GM18867 (cell line): ENCODE data around the gene NLGN4Y.

ENCODE experiments used
- ATAC-seq: cut with Tn5 transposase; IDR thresholded peaks from one replicate; pipeline ENCODE4 v1.9.1; 2021; ENCODE audit warnings: mild to moderate bottlenecking, moderate library complexity; ENCODE audit not compliant: unreplicated experiment

The NLGN4Y gene

DNA sequence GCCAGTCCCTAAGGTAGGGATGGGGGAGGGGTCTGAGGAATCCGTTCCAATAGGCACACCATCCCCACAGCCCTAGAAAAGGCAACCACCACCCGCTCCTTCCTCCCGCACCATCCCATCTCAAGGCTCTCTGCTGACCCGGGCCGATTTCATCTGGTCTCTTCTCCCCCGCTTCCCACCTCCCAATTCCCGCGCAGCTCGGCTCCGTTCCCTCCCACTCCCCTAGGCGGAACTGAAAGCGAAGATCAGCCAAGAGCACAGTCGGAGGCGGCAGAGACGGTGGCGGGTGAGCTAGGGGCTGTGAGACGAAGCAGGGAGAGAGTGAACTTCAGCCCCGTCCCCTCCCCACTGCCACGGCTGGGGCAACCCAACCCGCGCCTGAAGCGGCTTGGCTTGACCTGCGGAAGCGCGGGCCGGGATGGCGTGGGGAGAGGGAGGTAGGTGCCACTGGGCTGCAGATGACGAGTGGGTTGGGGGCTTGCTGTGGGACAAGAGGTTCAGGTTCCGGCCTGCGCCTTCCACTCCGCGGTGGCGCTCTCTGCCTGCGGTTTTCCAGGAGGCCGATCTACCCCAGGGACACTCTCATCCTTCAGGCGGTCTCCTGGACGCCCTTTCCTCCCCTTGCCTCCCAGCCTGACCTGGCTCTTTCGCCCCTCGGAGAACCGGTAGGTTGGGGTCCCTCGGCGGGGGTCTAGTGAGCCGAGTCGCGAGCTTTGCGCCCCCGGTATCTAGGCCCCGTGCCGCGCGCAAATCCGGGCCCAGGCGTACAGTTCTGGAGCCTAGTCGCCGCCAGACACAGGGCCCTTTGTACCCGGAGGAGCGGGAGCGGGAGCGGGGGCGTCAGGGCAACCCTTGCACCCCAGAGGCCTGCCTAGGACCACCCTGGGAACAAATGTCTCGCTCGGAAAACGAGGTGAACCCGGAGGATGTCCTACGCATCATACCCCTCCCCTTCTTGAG lies at the start of gene NLGN4Y:
NLGN4Y (plus strand) TSS at position 258 of the 960 bp plus-strand sequence. CDS start 97,591 bp downstream, outside the sequence.
- no peak for ATAC-seq

DNA sequence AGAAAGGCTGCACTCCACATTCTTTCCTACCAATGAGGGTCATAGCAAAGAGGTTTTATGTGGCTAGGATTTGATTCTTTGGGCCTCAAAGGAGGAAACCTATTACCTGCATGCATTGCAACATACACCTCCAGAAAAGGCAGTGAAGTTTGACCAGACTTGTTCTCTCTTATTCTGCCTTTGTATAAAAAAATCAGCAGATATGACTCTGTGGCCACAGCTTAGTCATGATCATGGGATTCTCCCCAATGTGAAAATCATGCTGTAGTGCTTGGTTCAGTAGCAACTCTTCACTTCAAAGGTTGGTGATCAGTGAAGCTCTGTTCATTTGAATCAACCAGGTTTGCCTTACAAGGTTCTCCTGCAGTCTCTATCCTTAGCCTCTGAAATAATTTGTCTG lies 38.4 kb upstream of the NLGN4Y start:
- ATAC-seq = no peak

DNA sequence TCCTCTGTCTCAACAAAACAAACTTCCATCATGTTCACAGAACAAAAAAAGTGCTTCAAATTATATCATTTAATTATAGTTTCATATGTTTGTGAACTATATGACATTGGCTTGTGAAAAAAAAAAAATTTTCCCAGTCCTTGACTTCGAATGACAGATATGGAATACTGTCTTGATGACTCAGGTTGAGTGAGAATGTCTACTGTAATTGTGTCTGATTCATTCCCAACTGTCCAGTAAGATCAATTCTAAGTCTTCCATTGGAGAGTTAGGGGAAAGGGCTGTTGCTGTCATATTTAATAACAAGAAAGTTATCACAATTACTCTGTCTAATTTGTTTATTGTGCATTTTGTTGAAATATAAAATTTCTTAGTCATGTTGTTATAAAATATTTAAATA lies 34.1 kb upstream of the NLGN4Y start:
- ATAC-seq = no peak

DNA sequence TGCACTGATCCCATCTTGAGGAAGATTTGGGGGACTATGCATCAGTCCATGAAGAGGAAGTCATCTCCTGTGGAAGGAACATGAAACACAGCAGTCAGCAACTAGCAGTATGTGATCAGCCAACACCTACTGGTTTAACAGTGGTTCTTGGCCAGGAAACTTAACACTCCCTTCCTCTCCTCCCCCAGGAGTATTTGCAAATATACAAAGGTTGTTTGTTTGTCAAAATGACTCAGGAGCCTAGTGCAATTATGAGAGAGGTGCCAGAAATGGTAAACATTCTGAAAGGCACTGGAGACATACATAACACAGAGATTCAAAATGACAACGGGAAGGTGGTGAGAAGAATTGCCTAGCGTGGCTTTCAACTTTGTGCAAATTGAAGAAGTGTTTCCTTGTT lies 26.3 kb upstream of the NLGN4Y start:
- no peak for ATAC-seq

DNA sequence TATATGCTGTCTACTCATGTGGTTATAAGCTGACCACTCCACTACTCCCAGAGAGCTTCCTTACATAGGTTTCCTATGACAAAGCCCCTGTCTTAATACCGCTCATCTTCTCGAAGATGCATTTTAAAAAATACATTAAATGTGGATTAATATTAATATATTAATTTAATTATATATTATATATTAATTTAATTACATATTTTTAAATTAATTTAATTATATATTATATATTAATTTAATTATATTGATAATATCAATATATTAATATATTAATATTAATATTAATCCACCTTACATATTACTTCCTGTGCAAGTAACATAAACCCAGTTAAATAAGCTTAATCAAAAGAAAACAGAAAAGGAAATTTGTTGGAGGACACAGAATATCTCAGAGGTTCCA lies 19.7 kb upstream of the NLGN4Y start:
- ATAC-seq = no peak

DNA sequence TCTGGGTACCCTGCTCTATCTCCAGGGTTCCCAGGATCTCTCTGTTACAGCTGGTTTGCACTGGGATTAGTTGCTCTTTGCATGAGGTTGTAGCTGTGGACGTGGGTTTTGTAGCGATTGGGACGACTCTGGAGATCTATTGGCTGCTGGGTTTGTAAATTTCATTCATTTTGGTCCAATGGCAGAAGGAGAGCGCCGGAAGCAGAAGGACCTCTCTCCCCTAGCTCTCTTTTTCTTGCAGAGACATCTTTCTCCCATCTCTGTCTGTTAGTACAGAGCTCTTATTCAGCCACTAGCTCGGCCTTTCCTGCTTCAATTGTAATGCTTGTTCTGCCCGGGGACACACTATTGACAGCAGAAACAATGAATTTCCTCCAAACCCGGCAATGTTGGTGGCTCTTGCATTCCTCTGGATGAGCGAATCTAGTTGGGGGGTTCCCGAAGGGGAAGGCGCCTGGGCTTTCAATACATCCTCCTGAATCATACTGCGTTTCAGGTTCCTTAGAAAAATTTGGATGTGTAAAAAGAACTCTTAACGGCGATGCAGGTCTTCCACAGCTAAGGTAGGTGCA lies 1.9 kb upstream of the NLGN4Y start:
- ATAC-seq = no peak

DNA sequence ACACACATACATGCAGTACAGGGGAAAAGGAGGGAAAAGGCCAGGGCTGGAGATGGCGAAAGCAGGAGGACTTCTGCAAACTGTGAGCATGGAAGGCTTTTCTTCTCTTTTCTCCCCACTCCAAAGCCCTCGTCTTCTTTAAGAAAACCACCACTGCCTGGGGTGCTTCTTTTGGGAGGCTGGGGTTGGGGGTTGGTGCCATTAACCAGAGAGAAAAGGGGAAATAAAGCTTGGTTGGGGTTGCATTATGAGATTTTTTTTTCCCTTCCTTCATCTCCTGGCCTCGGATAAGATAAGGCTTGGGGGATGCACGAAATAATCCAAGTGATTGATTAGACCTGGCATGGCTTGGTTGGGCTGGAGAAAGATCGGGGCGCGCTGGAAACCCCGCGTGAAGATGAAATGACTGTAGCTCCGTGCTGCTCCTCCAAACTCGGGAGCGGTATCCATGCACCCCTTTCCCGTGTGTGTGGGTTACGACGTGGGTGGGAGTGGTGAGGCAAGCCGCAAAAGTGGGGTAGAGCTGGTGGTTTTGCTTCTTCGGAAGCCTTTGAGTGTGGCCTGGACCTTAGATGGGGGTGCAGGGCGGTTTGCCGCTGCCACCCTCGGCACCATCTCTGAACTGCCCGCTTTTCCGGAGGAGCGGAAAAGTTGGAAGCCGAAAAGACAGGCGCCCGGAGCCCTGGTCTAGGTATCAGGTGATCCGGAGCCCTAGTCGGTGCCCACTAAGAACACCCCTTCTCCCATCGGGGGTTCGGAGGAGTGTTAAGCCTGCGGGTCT lies 648 bp upstream of the NLGN4Y start:
- ATAC-seq = no peak

DNA sequence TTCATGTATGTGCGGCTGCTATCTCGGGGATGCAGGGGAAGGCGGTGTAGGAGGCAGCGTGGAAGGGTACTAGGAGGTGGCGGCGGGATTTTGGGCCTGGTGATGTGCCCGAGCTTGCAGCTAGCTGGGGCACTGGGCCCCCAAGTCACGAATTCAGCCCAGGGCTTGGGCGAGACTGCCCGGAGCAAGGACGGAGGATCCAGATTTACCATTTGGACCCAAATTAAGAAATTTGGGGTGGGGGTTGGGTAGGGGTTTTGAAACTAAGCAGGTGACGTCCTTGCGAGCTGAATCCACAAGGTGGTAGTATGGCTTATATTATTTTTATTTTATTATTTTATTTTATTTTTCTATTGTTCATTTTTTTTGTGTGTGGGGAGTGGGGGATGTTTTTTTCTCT lies 986 bp downstream of the NLGN4Y start:
- ATAC-seq = no peak

DNA sequence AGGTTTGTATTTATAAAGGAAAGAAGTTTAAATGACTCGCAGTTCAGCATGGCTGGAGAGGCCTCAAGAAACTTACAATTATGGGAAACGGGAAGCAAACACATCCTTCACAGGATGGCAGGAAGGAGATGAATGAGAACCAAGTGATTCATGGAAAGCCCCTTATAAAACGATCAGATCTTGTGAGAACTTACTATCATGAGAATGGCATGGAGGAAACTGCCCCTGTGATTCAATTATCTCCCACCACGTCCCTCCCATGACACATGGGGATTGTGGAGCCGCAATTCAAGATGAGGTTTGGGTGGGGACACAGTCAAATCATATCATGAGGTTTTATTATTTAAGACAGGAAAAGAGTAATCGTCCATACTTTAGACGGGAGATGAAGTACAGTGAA lies 4.0 kb downstream of the NLGN4Y start:
- no peak for ATAC-seq

DNA sequence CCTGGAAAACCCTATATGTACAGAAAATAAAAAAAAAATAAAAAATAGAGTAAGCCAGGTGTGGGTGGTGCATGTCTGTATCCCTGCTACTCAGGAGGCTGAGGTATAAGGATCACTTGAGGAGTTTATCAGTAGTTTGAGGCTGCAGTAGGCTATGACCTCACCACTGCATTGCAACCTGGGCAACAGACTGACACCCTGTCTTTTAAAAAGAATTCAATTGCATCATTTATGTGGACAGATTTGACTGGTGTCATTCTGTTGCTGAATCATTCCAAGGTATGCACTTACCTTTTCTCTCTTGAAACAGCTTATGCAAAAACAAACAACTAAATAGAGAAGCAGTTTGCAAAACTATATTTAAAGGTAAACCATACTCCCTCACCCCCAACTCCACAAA lies 12.4 kb downstream of the NLGN4Y start:
- no peak for ATAC-seq

DNA sequence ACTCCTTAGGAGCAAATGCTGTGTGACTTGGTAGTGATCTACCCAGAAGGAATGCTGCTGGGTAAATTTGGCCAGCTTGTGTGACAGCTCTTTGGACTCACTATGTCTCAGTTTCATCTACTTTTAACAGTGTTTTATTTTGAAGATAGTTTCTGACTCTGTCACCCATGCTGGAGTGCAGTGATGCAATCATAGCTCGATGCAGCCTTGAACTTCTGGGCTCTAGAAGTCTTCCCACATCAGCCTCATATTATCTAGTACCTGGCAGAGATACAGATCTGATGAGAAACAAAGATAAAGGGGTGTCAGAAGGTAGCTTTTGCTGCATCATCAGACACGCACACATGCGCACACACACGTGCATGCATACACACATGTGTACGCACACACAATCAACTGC lies 19.2 kb downstream of the NLGN4Y start:
- no peak for ATAC-seq

DNA sequence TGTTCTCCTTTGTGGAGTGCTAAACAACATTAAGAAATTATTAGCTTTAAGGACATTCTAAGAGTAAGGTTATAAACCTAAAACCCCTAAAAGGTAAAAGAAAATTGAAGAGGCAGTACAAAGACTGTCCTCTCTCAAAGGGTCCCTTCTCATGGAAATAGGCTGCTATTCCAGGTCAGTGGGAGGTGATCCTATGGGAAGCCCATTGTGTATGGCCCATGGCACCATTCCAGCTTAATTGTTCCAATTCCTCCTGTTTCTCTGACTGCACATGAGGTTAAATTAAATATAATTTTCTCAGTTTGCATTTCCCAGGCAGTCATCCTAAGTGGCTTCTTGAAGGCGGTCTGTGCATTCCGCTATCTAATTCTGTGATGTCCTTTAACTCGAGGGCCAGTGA lies 57.0 kb downstream of the NLGN4Y start:
- ATAC-seq = no peak

DNA sequence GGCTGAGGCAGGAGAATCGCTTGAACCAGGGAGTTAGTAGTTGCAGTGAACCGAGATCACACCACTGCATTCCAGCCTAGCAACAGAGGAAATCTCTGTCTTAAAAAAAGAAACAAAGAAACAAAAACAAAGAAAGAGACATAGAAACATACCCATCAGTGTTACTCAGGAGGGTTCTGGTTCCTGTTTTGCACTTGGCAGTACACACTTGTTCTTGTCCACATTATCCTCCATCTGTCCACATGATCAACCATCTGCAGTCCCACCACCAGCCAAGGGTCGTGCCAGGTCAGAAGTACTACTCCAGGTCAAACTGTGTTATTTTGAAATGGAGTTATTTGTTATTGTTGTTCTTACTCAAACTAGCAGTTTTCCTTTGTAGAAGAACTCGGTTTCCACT lies 62.4 kb downstream of the NLGN4Y start:
- ATAC-seq = no peak

DNA sequence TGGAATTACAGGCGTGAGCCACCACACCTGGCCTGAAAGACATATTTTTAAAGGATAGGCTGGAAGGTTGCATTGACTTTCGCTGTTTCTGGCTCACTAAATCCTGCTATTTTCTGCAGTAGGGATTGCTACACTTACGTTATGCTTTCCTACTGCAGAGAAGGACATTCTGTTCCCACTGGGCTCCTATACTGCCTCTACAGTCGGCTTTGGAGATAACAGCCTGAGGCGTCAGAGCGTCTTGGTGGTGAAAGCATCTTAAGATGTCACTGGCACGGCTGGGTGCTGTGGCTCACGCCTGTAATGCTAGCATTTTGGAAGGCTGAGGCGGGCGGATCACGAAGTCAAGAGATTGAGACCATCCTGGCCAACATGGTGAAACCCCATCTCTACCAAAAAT lies 77.0 kb downstream of the NLGN4Y start:
- ATAC-seq = no peak

DNA sequence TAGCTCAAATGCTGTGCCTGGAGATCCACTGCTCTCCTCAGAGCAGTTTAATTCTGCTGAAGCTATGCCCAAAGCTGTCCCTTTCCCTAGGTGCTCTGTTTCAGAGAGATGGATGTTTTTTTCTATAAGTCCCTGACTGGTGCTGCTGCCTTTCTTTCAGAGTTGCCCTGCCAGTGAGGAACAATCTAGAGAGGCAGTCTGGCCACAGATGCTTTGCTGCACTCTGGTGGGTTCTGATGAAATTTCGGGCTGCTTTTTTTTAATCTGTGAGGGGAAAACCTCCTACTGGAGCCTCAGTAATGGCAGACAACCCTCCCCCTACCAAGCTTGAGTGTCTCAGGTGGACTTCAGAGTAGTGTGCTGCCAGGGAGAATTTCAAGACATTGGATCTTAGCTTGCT lies 93.3 kb downstream of the NLGN4Y start:
- no peak for ATAC-seq

DNA sequence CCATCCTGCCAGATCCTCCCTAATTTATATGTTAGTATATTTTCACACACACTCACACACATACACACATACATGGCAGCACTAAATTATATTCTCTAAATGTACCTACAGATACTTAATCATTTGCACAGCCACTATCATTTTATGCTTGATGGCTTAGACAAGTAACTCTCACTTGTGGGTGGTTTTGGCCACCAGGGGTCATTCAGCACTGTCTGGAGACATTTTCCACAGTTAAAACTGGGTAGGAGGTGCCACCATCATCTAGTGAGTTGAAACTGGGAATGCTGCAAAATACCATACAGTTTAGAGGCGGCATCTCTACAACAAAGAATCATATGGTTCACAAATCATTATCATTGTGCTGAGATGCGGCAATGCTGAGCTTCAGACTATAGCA lies 94.2 kb downstream of the NLGN4Y start:
- no peak for ATAC-seq

DNA sequence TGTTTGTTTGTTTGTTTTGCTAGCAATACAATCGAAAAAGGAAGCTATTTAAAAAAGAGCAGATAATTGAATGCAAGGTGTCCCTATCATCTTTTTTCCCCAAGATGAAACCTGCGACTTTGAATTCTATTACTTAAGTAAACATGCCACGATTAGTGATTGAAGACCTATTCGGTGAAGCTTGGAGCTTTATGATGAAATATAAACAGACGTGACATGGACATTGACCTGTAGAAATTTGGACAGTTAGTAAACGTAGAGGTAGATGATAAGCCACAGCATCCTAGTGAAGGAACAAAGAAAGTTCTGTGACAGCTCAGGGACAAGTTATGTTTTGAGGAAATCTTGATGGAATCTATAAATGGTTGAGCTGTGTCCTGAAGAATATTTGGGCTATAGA lies 103.9 kb downstream of the NLGN4Y start:
- no peak for ATAC-seq

DNA sequence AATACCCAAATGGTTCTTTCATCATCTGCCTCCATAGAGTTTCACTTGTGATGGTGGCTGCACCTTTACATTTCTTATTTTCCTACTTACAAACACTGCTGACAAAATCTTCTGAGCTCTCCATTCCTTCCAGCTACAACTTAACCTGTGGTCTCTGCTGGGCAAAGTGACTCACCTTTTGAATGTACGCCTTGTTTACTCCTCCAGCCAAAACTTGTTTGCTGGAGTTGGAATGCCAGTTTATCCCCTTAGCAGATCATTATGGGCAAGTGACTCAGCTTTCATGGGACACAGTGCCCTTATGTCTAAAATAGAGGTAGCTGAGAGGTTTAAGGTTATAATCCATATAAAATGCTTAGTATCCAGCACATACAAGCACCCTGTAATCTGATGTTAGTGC lies 107.3 kb downstream of the NLGN4Y start:
- ATAC-seq = no peak

DNA sequence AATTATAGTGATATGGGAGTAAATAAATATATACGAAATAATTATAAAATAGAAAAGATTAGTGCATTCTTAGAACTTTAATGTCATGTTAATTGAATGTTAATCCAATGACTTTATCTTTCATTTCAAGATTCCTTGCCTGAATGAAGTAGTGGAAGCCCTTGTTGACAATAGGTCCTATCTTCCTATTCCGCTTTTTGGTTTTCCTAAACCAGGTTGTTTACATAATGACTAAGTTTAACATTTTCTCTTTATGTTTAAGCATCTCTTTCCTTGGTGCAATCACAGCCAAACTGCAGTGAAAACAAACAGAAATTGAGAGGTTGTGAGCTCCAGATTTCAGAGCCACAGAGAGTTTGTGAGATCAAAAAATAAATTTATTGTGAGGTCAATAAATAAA lies 109.4 kb downstream of the NLGN4Y start:
- no peak for ATAC-seq

DNA sequence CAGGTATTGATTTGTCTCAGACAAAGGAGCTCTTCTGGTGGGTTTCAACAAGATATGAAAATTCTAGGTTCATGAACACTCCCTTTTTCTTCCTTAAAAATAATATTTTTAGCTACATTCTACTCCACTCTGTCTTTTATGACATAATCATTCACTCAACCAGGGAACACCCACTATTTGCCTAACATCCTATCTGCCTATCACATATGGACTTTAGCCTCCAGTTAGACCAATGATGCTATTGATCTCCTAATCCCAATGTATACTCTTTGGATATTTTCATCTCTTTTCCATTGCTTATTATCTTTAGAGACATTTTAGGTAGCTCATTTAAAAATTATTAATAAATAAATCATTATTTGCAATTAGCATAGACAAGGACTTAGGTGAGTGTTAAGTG lies 110.6 kb downstream of the NLGN4Y start:
- no peak for ATAC-seq

DNA sequence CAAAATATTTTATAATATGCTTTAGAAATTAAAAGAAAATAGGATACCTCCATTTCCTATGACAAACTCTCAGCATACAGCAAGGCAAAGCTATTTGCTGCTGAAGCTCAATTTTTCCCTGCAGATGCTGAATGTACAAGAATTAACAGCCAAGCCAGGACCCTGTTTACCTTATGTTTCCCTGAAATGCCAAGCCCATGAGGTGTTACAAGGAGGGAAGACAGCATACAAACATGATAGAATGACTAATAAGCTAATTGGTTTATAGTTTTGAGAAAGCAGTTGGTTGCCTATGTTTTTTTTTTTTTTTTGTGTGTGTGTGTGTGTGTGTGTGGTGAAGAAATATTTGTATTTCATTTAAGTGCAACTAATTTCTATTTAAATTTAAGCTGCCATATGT lies 113.2 kb downstream of the NLGN4Y start:
- ATAC-seq = no peak

DNA sequence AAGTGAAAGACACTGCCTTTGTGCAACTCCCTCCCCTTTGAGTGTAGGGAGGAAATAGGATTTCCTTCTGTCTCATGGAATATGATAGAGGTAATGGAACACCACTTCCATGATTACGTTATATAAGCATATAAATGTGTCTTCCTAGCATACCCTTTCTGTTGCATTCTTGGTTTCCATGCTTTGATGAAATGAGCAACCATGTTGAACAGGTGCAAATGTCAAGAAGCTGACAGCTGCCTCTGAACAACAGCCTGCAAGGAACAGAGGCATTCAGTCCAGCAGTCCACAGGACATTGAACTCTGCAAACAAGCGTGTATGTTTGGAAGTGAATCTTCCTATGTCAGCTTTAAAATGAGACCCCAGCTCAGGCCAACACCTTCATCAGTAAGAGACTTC lies 117.5 kb downstream of the NLGN4Y start:
- no peak for ATAC-seq
